HUES64 (cell line): ENCODE data around the gene PPME1.

Experiments
- H3K27ac ChIP-seq: 2 replicates; pipeline ENCODE4 v1.7.0; 2013; ENCODE audit warnings: low read depth, low read length, inconsistent platforms
- H3K27me3 ChIP-seq: 2 replicates; pipeline ENCODE4 v1.6.1; 2013; ENCODE audit warnings: mild to moderate bottlenecking, low read length; ENCODE audit not compliant: insufficient read depth
- H3K36me3 ChIP-seq: 2 replicates; pipeline ENCODE4 v1.6.1; 2013; ENCODE audit warnings: mild to moderate bottlenecking, low read length; ENCODE audit not compliant: insufficient read depth
- H3K4me1 ChIP-seq: 2 replicates; pipeline ENCODE4 v1.6.1; 2013; ENCODE audit warnings: mild to moderate bottlenecking, low read length, moderate library complexity; ENCODE audit not compliant: insufficient read depth
- H3K4me3 ChIP-seq: 2 replicates; pipeline ENCODE4 v1.5.1; 2013; ENCODE audit warnings: mild to moderate bottlenecking, low read length, moderate library complexity
- H3K9ac ChIP-seq: 2 replicates; pipeline ENCODE4 v1.6.1; 2013; ENCODE audit warnings: mild to moderate bottlenecking, low read depth, low read length
- H3K9me3 ChIP-seq: 2 replicates; pipeline ENCODE4 v1.6.1; 2013; ENCODE audit warnings: low read depth, low read length; ENCODE audit not compliant: insufficient read depth
- WGBS: fragments of 150-250, 120-280 bp; methylation state at CpG from one replicate; pipeline ENCODE4 v1.1.7; 2013; ENCODE audit warnings: missing lambda C conversion rate; 5-methylcytosine and 5-hydroxymethylcytosine counted together

Gene PPME1

DNA sequence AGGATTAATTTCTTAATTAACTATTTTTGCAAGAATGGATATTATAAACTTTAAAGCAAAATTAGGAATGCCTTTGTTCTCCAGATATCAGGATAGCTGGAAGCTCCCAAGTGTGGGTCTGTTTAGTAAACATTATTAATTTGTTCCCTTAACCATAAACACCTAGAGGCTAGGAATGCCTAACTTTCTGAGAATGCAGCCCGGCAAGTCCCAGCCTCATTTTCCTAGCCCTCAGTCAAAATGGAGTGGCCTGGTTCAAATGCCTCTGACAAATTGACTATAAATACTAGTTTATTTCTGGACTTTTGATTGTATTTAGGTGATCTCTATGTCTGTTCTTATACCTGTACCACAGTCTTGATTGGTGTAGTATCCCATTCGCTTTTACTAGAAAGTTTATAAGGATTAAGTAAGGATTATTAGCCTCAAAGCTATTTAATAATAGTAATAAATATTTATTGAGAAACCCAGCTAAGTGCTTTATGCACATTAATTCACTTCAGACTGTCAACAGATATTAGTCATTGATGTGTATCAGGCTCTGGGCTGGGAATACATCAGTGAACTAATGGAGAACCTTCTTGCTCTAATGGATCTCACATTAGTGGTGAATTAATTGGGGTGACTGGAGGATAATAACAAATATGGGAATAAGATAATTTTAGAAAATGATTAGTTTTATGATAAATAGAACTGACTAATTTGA, 25.8 kb downstream of the PPME1 start:
- WGBS, result 83% methylated on average over 1 of the region's 2 CpGs
- peaks cover 21% of the 10 kb centered on the region; the same call in 1 of the 2 replicates for H3K36me3 ChIP-seq
- H3K27me3 ChIP-seq, result no peaks in the 10 kb centered on the region
- H3K9me3 ChIP-seq, result peaks cover 12% of the 10 kb centered on the region
- H3K4me3 ChIP-seq, result no peak overlapping the region
- H3K9ac ChIP-seq, result no peak overlapping the region
- no peak overlapping the region for H3K27ac ChIP-seq
- H3K4me1 ChIP-seq, result no peaks in the 10 kb centered on the region

DNA sequence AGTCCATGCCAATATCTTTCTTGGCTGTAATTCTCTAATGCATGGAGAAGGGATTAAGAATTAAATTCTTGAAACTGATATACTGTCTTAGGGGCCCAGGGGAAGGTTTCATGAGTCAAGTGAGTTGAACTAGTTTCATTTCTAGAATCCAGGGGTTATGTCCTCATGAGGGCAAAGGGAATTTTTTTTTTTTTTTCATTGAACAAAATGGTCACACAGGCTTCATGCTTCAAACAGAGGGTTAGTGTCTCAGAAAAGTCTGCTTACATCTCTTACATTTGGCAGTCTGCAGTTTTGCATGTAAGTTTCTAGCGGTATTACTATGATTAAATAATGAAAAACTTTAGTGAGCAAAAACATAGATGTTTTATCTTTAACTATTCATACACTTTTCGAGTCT, 32.9 kb downstream of the PPME1 start:
- Histone ChIP-seq H3K9ac (no peak overlapping the region), H3K36me3 (peaks cover 39% of the 10 kb centered on the region), H3K4me3 (no peak overlapping the region), H3K27ac (no peak overlapping the region), H3K4me1 (no peaks in the 10 kb centered on the region), H3K27me3 (no peaks in the 10 kb centered on the region), H3K9me3 (no peaks in the 10 kb centered on the region)
- WGBS, result 82% methylated on average over 1 of the region's 2 CpGs

DNA sequence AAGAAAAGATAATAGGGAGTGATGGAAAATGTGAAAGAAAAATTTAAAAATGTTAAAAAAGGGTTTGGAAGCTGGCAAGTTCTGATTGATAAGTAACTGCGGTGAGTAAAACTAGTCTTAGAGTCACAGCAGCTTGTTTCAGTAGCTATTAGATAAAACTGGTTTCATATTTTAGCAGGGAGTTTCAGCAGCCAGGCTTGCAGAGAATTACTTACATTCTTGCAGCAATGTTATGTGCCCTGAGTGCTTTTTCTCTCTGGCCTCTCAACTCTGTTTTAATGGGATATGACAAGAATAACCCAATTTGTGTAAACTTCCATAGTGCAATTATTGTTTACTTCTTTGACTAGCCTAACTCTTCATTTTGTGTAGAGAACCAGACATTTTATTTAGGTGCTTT, 33.6 kb downstream of the PPME1 start:
- no peaks in the 10 kb centered on the region for H3K9me3 ChIP-seq
- no peak overlapping the region for H3K9ac ChIP-seq
- H3K27ac ChIP-seq, result no peak overlapping the region
- peaks cover 46% of the 10 kb centered on the region for H3K36me3 ChIP-seq
- no peaks in the 10 kb centered on the region for H3K4me1 ChIP-seq
- 89% methylated on average over 1 of the region's 1 CpG for WGBS
- no peaks in the 10 kb centered on the region for H3K27me3 ChIP-seq
- H3K4me3 ChIP-seq, result no peak overlapping the region

DNA sequence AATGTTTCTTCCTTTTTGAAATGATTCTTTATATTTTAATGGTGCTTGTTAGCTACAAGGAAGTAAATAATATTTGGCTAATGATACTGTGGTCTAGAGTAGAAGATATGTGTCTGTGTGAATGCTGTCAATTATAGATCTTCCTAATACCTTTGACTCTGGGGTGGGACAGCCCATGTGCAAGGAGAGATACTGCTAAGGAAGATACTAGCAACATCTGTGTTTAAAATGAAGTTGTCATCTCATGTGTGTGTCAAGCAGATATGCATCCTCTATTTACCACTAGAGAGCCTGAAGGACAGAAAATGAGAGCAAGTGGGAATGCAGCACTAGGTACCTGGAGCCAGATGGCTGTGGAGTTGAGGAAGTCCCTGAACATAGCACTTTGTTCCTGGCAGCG, 34.1 kb downstream of the PPME1 start:
- 83% methylated on average over 1 of the region's 1 CpG for WGBS
- peaks cover 50% of the 10 kb centered on the region for H3K36me3 ChIP-seq
- no peak overlapping the region for H3K9ac ChIP-seq
- H3K27ac ChIP-seq, result no peak overlapping the region
- H3K4me1 ChIP-seq, result no peaks in the 10 kb centered on the region
- no peak overlapping the region for H3K4me3 ChIP-seq
- H3K27me3 ChIP-seq, result no peaks in the 10 kb centered on the region
- H3K9me3 ChIP-seq, result no peaks in the 10 kb centered on the region

DNA sequence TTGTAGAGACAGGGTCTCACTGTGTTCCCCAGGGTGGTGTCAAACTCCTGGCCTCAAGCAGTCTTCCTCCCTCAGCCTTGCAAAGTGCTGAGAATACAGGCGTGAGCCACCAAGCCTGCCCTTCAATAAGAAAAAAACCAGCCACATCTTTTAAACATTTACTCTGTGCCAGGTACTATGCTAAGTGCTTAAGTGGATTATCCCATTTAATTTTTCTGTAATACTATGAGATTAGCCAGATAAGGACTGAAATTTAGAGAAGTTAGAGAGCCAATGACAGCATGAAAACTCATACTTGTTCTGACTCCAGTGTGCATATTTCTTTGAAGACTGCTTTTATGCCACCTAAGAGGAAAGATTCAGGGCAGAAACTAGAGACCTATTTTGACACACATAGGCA, 35.7 kb downstream of the PPME1 start:
- H3K9me3 ChIP-seq, result no peaks in the 10 kb centered on the region
- H3K36me3 ChIP-seq, result peaks cover 60% of the 10 kb centered on the region
- no peak overlapping the region for H3K27ac ChIP-seq
- 97% methylated on average over 1 of the region's 1 CpG for WGBS
- no peak overlapping the region for H3K9ac ChIP-seq
- no peaks in the 10 kb centered on the region for H3K27me3 ChIP-seq
- H3K4me1 ChIP-seq, result no peaks in the 10 kb centered on the region
- no peak overlapping the region for H3K4me3 ChIP-seq

DNA sequence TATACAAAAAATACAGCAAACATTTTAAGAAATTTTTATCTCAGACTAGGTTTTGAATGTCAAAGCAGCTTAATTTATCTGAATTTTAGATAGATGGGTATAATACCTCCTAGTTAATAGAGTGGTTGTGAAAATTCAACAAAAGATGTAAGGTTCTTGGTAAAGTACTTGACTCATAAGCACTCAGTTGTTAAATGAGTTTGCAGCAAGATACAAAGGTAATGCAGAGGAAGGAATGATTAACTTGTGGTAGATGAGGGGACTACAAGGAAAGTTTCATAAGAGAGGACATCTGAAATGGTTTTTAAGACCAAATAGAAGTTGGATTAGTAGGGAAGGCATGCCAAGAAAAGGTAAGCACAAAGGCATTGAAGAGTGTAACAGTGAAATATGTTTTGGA, 37.4 kb downstream of the PPME1 start:
- peaks cover 64% of the 10 kb centered on the region for H3K36me3 ChIP-seq
- no peak overlapping the region for H3K9ac ChIP-seq
- no peaks in the 10 kb centered on the region for H3K9me3 ChIP-seq
- no peak overlapping the region for H3K27ac ChIP-seq
- H3K27me3 ChIP-seq, result no peaks in the 10 kb centered on the region
- H3K4me1 ChIP-seq, result no peaks in the 10 kb centered on the region
- no peak overlapping the region for H3K4me3 ChIP-seq

DNA sequence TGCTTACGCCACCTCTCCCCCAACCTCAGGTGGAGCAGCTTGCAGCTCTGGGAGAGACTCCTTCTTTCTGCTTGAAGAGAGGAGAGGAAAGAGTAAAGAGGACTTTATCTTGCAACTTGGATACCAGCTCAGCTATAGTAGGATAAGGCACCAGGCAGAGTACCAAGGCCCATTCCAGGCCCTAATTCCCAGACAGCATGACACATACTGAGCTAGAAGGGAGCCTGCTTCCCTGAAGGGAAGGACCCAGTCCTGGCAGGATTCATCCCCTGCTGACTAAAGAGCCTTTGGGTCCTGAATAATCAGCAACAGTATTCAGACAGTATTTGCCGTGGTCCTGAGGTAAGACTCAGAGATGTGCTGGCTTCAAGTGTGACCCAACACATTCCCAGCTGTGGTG, 41.4 kb downstream of the PPME1 start:
- Histone ChIP-seq H3K27ac (no peak overlapping the region), H3K36me3 (peaks cover 44% of the 10 kb centered on the region), H3K4me3 (no peak overlapping the region), H3K9me3 (no peaks in the 10 kb centered on the region), H3K4me1 (peaks cover 3% of the 10 kb centered on the region; the same call in 1 of the 2 replicates), H3K9ac (no peak overlapping the region), H3K27me3 (no peaks in the 10 kb centered on the region)
- 85% methylated on average over 2 of the region's 2 CpGs for WGBS

DNA sequence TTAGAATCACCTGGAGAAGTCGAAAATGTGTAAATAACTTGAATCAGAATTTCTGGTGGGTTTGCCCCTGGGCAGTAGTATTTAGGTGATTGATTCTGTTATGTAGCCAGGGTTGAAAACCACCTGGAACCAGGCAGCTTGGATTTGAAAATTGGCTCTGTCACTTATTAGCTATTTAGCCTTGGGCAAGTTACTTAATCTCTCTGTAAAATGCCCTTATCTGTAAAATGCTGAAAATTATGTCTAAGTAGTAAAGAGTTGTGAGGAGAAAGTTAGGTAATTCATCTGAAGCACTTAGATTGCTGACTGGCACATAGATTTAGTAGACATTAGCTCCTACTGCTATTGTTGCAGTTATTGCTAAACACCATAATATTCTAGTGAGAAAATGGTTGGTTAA, 49.3 kb downstream of the PPME1 start:
- Histone ChIP-seq H3K27me3 (no peaks in the 10 kb centered on the region), H3K4me1 (no peaks in the 10 kb centered on the region), H3K4me3 (no peak overlapping the region), H3K9ac (no peak overlapping the region), H3K36me3 (peaks cover 16% of the 10 kb centered on the region), H3K9me3 (no peaks in the 10 kb centered on the region), H3K27ac (no peak overlapping the region)
- 93% methylated on average over 1 of the region's 1 CpG for WGBS

DNA sequence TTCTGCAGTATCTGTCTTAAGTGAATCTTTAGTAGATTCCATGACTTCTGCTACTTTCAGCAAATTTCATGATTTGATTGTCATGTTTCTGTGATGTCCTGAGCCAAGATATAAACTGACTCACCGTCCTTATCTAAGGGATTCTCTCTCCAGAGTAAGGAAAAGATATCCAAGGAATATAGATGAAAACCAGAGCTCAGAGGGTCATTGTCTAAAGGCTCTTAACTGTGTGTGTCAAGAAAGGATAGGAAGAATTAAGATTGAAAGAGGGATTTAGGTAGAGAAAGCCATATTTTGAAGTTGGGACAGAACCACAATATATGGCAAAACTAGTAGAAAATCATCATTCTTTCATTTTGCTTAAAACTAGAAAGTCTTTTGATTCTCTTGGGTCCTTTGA, 50.7 kb downstream of the PPME1 start:
- no peaks in the 10 kb centered on the region for H3K27me3 ChIP-seq
- peaks cover 11% of the 10 kb centered on the region; the same call in 1 of the 2 replicates for H3K36me3 ChIP-seq
- no peak overlapping the region for H3K4me3 ChIP-seq
- H3K4me1 ChIP-seq, result no peaks in the 10 kb centered on the region
- no peak overlapping the region for H3K9ac ChIP-seq
- H3K9me3 ChIP-seq, result no peaks in the 10 kb centered on the region
- H3K27ac ChIP-seq, result no peak overlapping the region
- 100% methylated on average over 1 of the region's 1 CpG for WGBS

DNA sequence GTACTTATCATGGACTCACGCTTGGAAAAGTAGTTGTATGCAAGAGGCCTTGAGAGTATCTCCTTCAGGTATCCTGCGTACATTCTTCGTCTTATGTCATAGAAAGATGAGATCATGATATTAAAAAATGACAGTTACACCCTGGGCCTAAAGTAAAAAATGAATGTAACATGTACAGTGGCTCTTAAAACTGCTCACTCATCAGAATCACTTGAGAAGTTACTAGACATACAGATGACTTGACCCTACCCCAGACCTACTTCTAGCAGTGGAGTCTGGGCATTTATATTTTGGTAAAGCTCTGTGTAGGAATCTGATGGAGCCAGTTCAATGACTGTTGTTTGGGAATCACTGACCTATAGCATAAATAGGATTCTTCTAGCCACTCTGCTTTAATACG, 54.5 kb downstream of the PPME1 start:
- H3K4me3 ChIP-seq, result no peak overlapping the region
- WGBS, result 96% methylated on average over 4 of the region's 4 CpGs
- H3K36me3 ChIP-seq, result peaks cover 20% of the 10 kb centered on the region
- H3K9ac ChIP-seq, result no peak overlapping the region
- H3K27me3 ChIP-seq, result no peaks in the 10 kb centered on the region
- H3K4me1 ChIP-seq, result no peaks in the 10 kb centered on the region
- H3K27ac ChIP-seq, result no peak overlapping the region
- no peaks in the 10 kb centered on the region for H3K9me3 ChIP-seq

DNA sequence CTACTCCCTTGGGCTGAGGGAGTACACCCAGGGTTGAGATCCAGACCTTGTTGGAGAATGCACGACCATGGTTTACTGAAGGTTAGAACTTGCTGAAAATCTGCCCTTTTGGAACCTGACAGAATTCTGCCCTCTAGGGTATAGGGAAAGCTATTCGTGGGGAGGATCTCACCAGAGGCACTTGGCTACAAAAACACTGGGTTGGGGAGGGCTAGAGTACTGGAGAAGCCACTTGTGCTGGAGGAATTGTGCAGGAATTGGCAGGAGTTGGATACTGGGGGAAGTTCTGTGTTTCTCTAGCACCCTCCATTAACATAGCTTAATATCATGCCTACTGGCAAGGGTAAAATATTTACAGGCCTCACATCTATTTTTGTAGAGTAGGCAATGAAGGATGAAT, 55.8 kb downstream of the PPME1 start:
- no peaks in the 10 kb centered on the region for H3K27me3 ChIP-seq
- H3K4me3 ChIP-seq, result no peak overlapping the region
- WGBS, result 76% methylated on average over 2 of the region's 2 CpGs
- no peaks in the 10 kb centered on the region for H3K9me3 ChIP-seq
- no peak overlapping the region for H3K9ac ChIP-seq
- no peak overlapping the region for H3K27ac ChIP-seq
- H3K4me1 ChIP-seq, result no peaks in the 10 kb centered on the region
- H3K36me3 ChIP-seq, result peaks cover 34% of the 10 kb centered on the region
